T-helper 17 cell (primary cell): ENCODE results near the gene FAM83C. TPM values are rescaled to one million over a fixed set of nuclear protein-coding genes. Genes with fewer than 3 reads are reported as not detected.
"Not testable (repeated sequence)": the region's sequence is repeated elsewhere in the genome, so short reads cannot be mapped to it uniquely, and the experiment has no call there.

ENCODE experiments used
- ATAC-seq: fragments of 150-1000 bp; cut with Tn5 transposase; 2 replicates; pipeline ENCODE4 v1.10.0; 2021; ENCODE audit warnings: mild to moderate bottlenecking, moderate library complexity
- DNase-seq, 3 donors: peaks; one replicate each; pipeline versions ENCODE4 v3.0.0 to v3.0.0-alpha.2; 2020 to 2021
- H3K9me3 ChIP-seq: one replicate; pipeline ENCODE4 v1.7.0; 2013; ENCODE audit warnings: low read length, mild to moderate bottlenecking; ENCODE audit not compliant: control insufficient read depth, poor library complexity, severe bottlenecking
- H3K27ac Mint-ChIP-seq: one replicate; pipeline ENCODE4 v1.8.0; 2022; ENCODE audit warnings: mild to moderate bottlenecking, moderate library complexity, mixed read lengths
- H3K27me3 Mint-ChIP-seq: one replicate; pipeline ENCODE4 v1.8.0; 2022; ENCODE audit warnings: mixed read lengths
- H3K36me3 Mint-ChIP-seq: one replicate; pipeline ENCODE4 v1.8.0; 2022; ENCODE audit warnings: low read depth, mixed read lengths
- H3K4me1 Mint-ChIP-seq: one replicate; pipeline ENCODE4 v1.8.0; 2022; ENCODE audit warnings: mild to moderate bottlenecking, mixed read lengths
- H3K4me3 Mint-ChIP-seq: one replicate; pipeline ENCODE4 v1.8.0; 2022; ENCODE audit warnings: mild to moderate bottlenecking, moderate library complexity, mixed read lengths
- total RNA-seq, 4 donors: library from RNA in 2 of 4; stranded (reverse) in 2 of 4; gene quantifications; one replicate each; pipeline ENCODE4 v1.2.3 and lab custom pipeline; 2022 to 2026

FAM83C gene
- total RNA-seq, 2 donors from 2014 or later = not detected

DNA sequence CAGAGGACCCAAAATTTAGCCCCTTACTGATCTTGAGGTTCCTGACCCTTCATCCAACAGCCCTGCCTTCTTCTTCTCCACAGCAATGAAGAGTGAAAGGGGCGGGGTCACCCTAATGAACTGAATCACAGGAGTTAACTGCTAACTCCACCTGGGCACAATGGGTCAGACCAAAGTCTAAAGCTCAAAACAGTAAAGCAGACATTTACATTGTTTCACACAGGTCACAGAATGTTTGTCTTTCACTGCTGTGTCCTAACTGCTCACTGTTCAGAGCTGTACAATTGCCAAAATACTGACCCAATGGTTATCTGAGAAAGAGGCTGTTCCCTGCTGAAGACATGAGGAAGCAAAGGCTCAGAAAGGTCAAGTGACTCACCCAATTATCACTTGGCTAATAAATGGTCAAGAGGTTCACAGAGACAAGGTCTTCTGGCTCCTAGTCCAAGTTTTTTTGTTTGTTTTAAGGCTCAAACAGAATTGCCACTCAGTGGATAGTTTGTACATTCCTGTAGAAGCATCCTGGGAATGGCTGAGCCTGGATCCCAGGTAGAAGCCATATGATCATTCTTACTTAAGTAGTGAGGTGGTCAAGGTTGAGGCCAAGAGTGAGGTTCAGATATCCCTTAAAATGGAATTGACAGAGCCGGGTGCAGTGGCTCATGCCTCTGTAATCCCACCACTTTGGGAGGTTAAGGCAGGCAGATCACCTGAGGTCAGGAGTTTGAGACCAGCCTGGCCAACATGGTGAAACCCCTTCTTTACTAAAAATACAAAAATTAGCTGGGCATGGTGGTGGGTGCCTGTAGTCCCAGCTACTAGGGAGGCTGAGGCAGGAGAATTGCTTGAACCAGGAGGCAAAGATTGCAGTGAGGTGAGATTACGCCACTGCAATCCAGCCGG, 35.1 kb upstream of the FAM83C start:
- H3K9me3 ChIP-seq = no peaks in the 10 kb centered on the region
- no peak for DNase-seq
- H3K27ac Mint-ChIP-seq = no peak overlapping the region
- no peak overlapping the region for H3K4me3 Mint-ChIP-seq
- H3K27me3 Mint-ChIP-seq = no peaks in the 10 kb centered on the region
- H3K4me1 Mint-ChIP-seq = peaks cover 4% of the 10 kb centered on the region
- ATAC-seq = no peak
- peaks cover 7% of the 10 kb centered on the region for H3K36me3 Mint-ChIP-seq

DNA sequence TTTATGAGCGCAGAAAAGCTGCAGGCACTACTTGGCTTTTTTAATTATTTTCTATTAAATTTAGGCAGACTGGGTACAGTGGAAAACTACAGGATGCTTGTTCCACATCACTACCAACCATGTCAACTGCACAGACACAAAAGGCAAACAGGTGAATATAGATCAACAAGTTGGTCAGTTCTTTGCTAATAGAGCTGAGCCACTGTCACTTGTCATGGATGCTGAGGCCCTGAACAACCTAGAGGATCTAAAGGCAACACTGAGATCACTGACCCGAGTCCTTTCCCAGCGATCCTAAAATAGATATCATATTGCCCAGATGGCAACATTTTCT, 34.5 kb upstream of the FAM83C start:
- H3K9me3 ChIP-seq = no peaks in the 10 kb centered on the region
- DNase-seq = no peak
- no peak for ATAC-seq
- Mint-ChIP-seq H3K27me3 (no peaks in the 10 kb centered on the region), H3K4me3 (no peak overlapping the region), H3K36me3 (peaks cover 7% of the 10 kb centered on the region), H3K27ac (no peak overlapping the region), H3K4me1 (peaks cover 4% of the 10 kb centered on the region)

DNA sequence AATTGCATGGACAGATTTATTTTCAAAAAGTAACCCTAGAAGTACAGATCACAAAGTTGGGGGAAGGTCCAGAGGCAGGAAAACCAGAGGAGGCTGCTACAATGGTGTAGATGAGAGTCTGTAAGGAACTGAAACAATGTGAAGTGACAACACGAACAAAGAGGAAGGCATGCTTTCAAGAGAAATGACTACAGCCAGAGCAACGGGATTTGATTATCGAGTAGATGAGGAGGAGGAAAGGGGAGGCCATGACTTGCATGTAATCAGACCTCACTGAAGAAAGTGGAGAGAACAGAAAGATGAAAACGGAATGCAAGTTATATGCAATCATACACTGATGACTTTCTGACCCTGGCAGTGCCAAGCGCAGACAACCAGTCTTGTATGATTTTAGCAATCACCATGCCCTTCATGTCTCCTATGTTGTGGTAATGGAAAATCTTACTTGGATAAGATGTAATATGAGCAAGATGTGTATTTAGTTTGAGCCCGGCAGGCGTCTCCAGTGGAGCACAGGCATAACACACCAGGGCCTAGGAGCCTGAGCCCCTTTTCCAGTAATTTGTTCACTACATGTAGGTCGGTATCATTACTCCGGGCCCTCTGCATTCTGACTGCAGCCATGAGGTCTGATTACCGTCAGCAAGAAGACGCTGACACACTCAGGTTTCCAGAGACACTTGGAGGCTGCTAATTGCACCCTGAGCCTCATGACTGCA, 34.0 kb upstream of the FAM83C start:
- ATAC-seq = no peak
- no peaks in the 10 kb centered on the region for H3K9me3 ChIP-seq
- H3K4me1 Mint-ChIP-seq = peaks cover 4% of the 10 kb centered on the region

DNA sequence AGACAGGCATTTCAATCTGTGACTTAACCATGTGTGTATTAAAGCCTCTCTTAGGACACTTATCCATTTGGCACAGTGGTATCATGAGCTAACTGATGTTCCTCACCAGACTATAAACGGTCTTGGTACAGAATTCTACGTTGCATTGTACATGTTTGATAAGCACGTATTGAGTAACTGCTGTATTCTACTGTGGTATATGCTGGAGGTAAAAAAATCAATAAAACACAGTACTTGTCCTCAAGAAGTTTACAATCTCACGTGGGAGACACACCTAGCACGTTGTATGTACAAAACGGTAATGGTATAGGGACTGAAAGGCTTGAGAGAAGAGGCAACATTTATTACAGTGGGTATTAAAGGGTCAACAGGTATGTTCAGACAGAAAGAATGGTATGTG, 33.2 kb upstream of the FAM83C start:
- H3K27me3 Mint-ChIP-seq = no peaks in the 10 kb centered on the region
- peaks cover 7% of the 10 kb centered on the region for H3K36me3 Mint-ChIP-seq
- peaks cover 6% of the 10 kb centered on the region for H3K4me1 Mint-ChIP-seq
- ATAC-seq (no peak), DNase-seq (no peak)
- no peak overlapping the region for H3K4me3 Mint-ChIP-seq
- peak overlapping the region; percentile 56 for H3K27ac Mint-ChIP-seq
- H3K9me3 ChIP-seq = no peaks in the 10 kb centered on the region

More for the DNA sequence above, 34.0 kb upstream of the FAM83C start:
- Mint-ChIP-seq H3K36me3 (peaks cover 7% of the 10 kb centered on the region), H3K27ac (peak overlapping the region; percentile 56), H3K27me3 (no peaks in the 10 kb centered on the region), H3K4me3 (no peak overlapping the region)
- no peak for DNase-seq

DNA sequence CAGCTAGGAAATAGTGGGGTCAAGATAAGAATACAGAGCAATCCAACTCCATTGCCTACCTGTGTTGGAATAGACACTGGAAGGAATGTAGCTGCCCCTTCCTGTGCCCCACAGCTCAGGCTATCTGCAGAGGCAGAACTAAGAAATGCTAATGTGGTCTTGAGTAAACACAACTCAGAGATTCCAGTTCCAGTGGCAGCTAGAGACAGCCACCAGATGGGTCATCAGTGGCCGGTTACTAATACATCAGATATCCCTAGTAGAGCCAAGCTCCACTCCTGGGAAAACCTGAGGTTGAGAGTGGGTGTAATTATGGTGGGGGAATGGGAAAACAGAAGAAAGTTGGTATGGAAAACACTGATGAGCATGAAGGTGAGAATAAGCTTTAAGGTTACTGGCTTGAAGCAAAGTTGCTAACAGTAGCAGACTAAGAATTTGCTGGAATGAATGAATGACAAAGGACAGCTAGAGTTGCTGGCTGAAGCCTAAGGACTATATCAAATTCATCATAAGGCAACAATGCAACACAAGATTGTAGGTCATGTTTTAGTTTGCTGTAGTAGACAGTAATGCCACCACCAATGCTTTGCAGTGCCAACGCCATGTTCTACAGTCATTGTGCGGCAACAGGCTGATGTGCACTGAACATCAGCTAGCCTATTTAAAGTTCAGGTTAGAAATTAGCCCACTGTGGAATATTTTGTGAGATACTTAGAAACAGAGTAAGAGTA, 28.3 kb upstream of the FAM83C start:
- no peak for DNase-seq
- Mint-ChIP-seq H3K4me1 (peaks cover 6% of the 10 kb centered on the region), H3K27ac (no peak overlapping the region), H3K27me3 (no peaks in the 10 kb centered on the region), H3K36me3 (peaks cover 5% of the 10 kb centered on the region), H3K4me3 (no peak overlapping the region)
- no peak for ATAC-seq
- H3K9me3 ChIP-seq = no peaks in the 10 kb centered on the region

DNA sequence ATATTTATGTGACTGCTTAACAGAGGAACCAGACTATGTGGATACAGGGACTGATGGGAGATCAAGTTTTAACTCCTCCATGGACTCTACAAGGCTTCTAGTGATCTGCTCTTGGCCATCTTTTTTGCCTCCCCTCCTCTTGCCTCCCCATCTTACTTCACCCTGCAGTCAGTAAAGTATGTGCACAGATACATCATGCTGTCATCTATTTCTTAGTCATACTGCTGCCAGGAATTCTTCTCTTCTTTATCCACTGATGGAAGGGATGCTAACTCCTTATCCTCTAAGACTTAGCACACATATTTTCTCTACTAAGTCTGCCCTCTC, 27.6 kb upstream of the FAM83C start:
- Mint-ChIP-seq H3K4me3 (no peak overlapping the region), H3K27me3 (no peaks in the 10 kb centered on the region), H3K27ac (no peak overlapping the region), H3K4me1 (peaks cover 10% of the 10 kb centered on the region), H3K36me3 (peaks cover 2% of the 10 kb centered on the region)
- no peaks in the 10 kb centered on the region for H3K9me3 ChIP-seq
- no peak for ATAC-seq
- DNase-seq = no peak

DNA sequence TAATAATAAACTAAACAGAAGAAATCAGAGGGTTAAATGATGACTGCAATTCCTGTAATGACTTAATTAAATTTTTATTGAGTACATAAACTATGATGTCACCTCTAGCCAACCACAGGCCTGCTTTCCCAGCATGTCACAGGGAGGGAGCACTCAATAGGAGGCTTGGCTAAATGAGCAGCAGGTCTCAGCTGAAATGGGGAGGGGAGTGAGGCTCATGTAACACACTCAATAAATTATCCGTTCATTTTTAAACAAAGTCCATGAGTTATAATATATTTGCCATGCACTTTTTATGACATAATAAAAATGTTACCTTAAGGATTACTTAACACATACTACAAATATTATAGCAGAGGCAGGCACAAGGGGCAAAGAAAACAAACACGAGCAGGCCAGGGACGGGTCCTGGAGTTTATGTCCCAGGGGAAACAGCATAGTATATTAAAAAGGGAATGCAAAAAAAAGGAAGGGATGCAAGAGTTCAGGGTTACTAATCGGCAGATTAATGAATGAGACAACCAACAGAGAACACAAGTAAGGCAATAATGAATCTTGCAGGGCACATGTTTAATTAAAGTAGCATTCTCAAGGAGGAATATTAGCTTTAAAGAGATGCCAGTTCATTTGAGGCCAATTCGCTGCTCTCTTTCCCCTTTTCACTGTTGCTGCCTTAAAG, 27.1 kb upstream of the FAM83C start:
- Mint-ChIP-seq H3K4me1 (peaks cover 10% of the 10 kb centered on the region), H3K4me3 (no peak overlapping the region), H3K36me3 (peaks cover 2% of the 10 kb centered on the region), H3K27me3 (no peaks in the 10 kb centered on the region), H3K27ac (no peak overlapping the region)
- no peak for DNase-seq
- no peak for ATAC-seq
- H3K9me3 ChIP-seq = no peaks in the 10 kb centered on the region

DNA sequence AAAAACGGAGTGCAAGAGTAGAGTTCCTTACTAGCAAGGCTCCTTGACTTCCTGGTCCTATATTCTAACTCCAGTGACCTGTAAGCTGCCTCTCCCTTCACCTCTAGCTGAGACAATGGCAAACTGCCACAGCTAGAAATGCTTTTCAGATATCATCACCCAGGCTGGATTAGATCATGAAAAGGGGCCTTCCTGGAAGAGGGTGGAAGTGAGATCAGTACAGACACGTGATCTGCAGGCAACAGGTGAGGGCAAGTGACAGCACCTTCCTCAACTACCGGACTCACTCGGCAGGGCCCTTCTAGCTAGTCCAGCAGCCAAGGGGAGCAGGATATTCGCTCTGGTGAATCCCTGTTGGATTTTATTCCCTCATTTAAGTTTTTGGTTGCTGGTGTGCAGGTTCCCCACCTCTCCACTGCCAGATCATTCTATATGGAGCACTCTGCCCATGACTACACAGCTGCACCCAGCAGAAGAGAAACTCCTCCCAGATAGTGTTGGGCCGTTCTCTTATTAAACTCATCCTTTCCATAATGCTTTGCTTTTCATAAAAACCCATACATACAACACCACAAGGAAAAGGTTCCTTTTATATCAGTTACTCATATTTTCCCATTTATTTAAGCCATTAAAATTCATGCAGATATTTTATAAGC, 26.4 kb upstream of the FAM83C start:
- no peak overlapping the region for H3K4me3 Mint-ChIP-seq
- peaks cover 10% of the 10 kb centered on the region for H3K4me1 Mint-ChIP-seq
- H3K27ac Mint-ChIP-seq = no peak overlapping the region
- H3K9me3 ChIP-seq = no peaks in the 10 kb centered on the region
- H3K36me3 Mint-ChIP-seq = peaks cover 2% of the 10 kb centered on the region
- DNase-seq (no peak), ATAC-seq (no peak)
- no peaks in the 10 kb centered on the region for H3K27me3 Mint-ChIP-seq

DNA sequence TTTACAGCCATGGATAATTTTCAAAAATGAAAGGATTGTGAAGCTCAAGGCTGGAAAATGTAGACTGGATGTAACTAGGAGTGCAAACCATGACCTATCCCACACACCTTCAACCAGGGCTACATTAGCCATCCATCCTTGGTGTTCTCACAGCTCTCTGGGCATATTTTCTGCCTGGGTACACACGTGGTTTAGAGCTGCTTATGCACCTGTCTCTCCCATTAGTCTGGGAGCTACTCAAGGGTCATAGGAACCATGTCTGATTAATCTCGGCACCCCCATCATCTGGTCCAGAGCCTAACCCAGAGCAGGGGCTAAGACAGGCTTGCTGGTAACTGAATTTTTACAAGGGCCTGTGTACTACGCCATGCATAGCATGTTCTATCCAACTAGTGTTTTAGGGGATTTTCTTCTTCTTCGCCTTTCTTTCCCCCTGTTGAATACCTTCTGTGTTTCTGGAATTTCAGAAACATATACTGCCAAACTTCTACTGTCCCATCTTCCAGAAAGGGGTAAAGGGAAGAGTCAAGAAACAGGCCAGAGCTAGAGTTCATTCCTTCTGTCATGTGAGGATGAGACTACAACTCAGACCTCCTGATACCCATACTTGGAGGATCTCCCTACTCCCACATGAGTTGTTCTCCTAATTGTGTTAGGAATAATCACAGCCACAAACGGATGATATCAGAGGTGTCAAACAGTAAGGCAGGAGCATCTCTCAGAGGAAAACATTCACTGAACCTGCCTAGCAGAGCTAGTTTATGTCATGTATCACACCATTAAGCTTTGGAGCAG, 25.4 kb upstream of the FAM83C start:
- Mint-ChIP-seq H3K36me3 (peaks cover 4% of the 10 kb centered on the region), H3K4me1 (peaks cover 12% of the 10 kb centered on the region), H3K27ac (no peak overlapping the region), H3K27me3 (no peaks in the 10 kb centered on the region), H3K4me3 (no peak overlapping the region)
- ATAC-seq (no peak), DNase-seq (no peak)
- H3K9me3 ChIP-seq = no peaks in the 10 kb centered on the region

DNA sequence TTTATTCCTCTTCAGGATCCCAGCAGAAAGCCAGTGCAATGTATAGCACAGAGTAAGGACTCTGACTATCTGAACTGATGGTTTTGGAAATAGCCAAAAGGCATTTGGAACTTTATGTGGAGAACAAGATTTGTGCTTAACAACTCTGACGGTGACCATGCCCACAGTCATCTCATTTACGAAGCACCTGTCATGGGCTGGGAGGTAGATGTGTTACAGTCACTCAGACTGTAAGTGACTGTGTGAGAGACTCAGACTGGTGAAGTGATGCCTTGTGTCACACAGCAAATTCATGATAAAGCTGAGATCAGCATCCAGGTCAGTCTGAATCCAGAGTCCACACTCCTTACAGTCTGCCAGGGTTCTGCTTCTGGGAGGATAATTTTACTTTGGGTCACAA, 23.9 kb upstream of the FAM83C start:
- Mint-ChIP-seq H3K36me3 (peaks cover 4% of the 10 kb centered on the region), H3K27ac (no peak overlapping the region), H3K27me3 (no peaks in the 10 kb centered on the region), H3K4me3 (no peak overlapping the region), H3K4me1 (peaks cover 17% of the 10 kb centered on the region)
- DNase-seq = no peak
- H3K9me3 ChIP-seq = no peaks in the 10 kb centered on the region
- ATAC-seq = no peak

DNA sequence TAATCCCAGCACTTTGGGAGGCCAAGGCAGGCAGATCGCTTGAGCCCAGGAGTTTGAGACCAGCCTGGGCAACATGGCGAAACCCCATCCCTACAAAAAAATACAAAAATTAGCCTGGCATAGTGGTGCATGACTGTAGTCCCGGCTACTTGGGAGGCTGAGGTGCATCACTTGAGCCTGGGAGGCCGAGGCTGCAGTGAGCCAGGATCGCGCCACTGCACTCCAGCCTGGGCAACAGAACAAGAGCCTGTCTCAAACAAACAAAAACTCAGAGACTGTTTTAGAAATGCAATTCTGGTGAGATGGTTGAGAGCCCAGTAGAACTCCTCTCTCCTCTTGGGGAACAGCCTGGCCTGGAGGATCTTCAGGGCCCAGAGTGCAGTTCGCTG, 23.4 kb upstream of the FAM83C start:
- not testable (repeated sequence) for ATAC-seq, H3K36me3 Mint-ChIP-seq, H3K27me3 Mint-ChIP-seq, DNase-seq, H3K27ac Mint-ChIP-seq, H3K4me3 Mint-ChIP-seq, H3K9me3 ChIP-seq
- peaks cover 15% of the 10 kb centered on the region for H3K4me1 Mint-ChIP-seq
